ENCODE measurements around the gene PDLIM5. TPM values are rescaled to one million over a fixed set of nuclear protein-coding genes. Genes with fewer than 3 reads are reported as not detected.

The PDLIM5 gene
- total RNA-seq, 1 experiment from 2014 or later, result 53.8 TPM

Other genes starting within 250 kb of the PDLIM5 start
- gene SMARCAD1, start 244.1 kb upstream of the PDLIM5 start, total RNA-seq (2014; rRNA removed; shearing (Covaris generic); ENCODE audit: low replicate concordance), result 44.6 and 76.7 TPM in 2 replicates
- not detected in 2 replicates for gene HPGDS, start 109.1 kb upstream of the PDLIM5 start, total RNA-seq (2014; rRNA removed; shearing (Covaris generic); ENCODE audit: low replicate concordance)